ENCODE data around the gene SFSWAP. TPM values are rescaled to one million over a fixed set of nuclear protein-coding genes. Genes with fewer than 3 reads are reported as not detected.
A peak's percentile ranks its signal among the peaks of the same experiment; 100 is the strongest.

The SFSWAP gene
- total RNA-seq, 1 experiment from 2014 or later, result 76.3 TPM

GRCh38 chr12:131764738-131765137 is 53.8 kb downstream of the SFSWAP start:
- no peaks in the 10 kb centered on the region for H3K9me3 Mint-ChIP-seq
- no peak overlapping the region for H3K4me3 Mint-ChIP-seq
- H3K36me3 Mint-ChIP-seq, result peaks cover 65% of the 10 kb centered on the region
- no peak overlapping the region for H3K27ac Mint-ChIP-seq
- POLR2A ChIA-PET, result no interaction called here
- H3K4me1 Mint-ChIP-seq, result no peaks in the 10 kb centered on the region
- no peaks in the 10 kb centered on the region for H3K27me3 Mint-ChIP-seq (ENCODE audit: low read depth)
- TF ChIP-seq FOXJ3 (CRISPR knock-in tag; IDR thresholded peaks at IDR 0.05; ENCODE audit: borderline replicate concordance) (no peak), HMGXB4 (CRISPR knock-in tag; IDR thresholded peaks at IDR 0.05) (no peak)
- DNase-seq (ENCODE audit: low spot score), result no peak
- CTCF ChIA-PET, result interaction anchor here (0.9 to 2.7 kb wide), 2 partner anchors 9 to 66 kb away, joined by 3 to 14 read pairs; no protein-coding TSS in a partner anchor
- ATAC-seq, result no peak

GRCh38 chr12:131765961-131766360 is 55.1 kb downstream of the SFSWAP start:
- H3K27ac Mint-ChIP-seq, result peak overlapping the region; percentile 61
- ATAC-seq, result no peak
- CTCF ChIA-PET, result interaction anchor here (2.7 kb wide), 1 partner anchor 11 kb away, joined by 14 read pairs; no protein-coding TSS in a partner anchor
- H3K4me3 Mint-ChIP-seq, result no peak overlapping the region
- peaks cover 5% of the 10 kb centered on the region for H3K4me1 Mint-ChIP-seq
- POLR2A ChIA-PET, result interaction anchor here (0.5 kb wide), 1 partner anchor 24 kb away, joined by 3 read pairs; no protein-coding TSS in a partner anchor
- DNase-seq (ENCODE audit: low spot score), result no peak
- TF ChIP-seq AFF4 (CRISPR knock-in tag; IDR thresholded peaks at IDR 0.05; ENCODE audit: borderline replicate concordance) (no peak), MAX (CRISPR knock-in tag; IDR thresholded peaks at IDR 0.05) (no peak), PRRX2 (CRISPR knock-in tag; IDR thresholded peaks at IDR 0.05) (no peak), NR1H2 (CRISPR knock-in tag; IDR thresholded peaks at IDR 0.05) (no peak), USF2 (CRISPR knock-in tag; IDR thresholded peaks at IDR 0.05) (no peak), ZBTB21 (CRISPR knock-in tag; IDR thresholded peaks at IDR 0.05; ENCODE audit: borderline replicate concordance) (no peak), IRF2 (CRISPR knock-in tag; IDR thresholded peaks at IDR 0.05; ENCODE audit: borderline replicate concordance, low read depth) (no peak), IRF1 (CRISPR knock-in tag; IDR thresholded peaks at IDR 0.05) (no peak), TEAD1 (CRISPR knock-in tag; IDR thresholded peaks at IDR 0.05) (no peak), MLX (CRISPR knock-in tag; IDR thresholded peaks at IDR 0.05) (no peak), ELF4 (CRISPR knock-in tag; IDR thresholded peaks at IDR 0.05; ENCODE audit: low read depth) (no peak), E2F4 (CRISPR knock-in tag; IDR thresholded peaks at IDR 0.05; ENCODE audit: borderline replicate concordance, low read depth) (no peak), JUN (CRISPR knock-in tag; IDR thresholded peaks at IDR 0.05) (no peak), AR (CRISPR knock-in tag; IDR thresholded peaks at IDR 0.05) (no peak), EMX1 (CRISPR knock-in tag; IDR thresholded peaks at IDR 0.05) (no peak), ERG (CRISPR knock-in tag; IDR thresholded peaks at IDR 0.05) (no peak), NR2C2 (CRISPR knock-in tag; IDR thresholded peaks at IDR 0.05) (no peak), PREB (CRISPR knock-in tag; IDR thresholded peaks at IDR 0.05; ENCODE audit: borderline replicate concordance) (no peak)
- H3K36me3 Mint-ChIP-seq, result peaks cover 71% of the 10 kb centered on the region
- H3K27me3 Mint-ChIP-seq (ENCODE audit: low read depth), result no peaks in the 10 kb centered on the region
- no peaks in the 10 kb centered on the region for H3K9me3 Mint-ChIP-seq
